EH (cell line): ENCODE data around the gene FAM20C.

ENCODE experiments used
- DNase-seq: peaks from one replicate; pipeline ENCODE4 v3.0.0-alpha.2; 2015; ENCODE audit warnings: low read depth

Gene FAM20C

GRCh38 chr7:307970-308369, 115.6 kb downstream of the FAM20C start:
- DNase-seq: no peak

- DNase-seq: no peak
Observed at GRCh38 chr7:309586-310228, 117.3 kb downstream of the FAM20C start.
